OCI-LY3 (cell line): Measurements from ENCODE around the gene TNFRSF6B.
"Not testable (repeated sequence)": the region's sequence is repeated elsewhere in the genome, so short reads cannot be mapped to it uniquely, and the experiment has no call there.

Source experiments
- H2AFZ ChIP-seq: fragments of 200-600, 300-600 bp; shearing (Covaris generic); 2 replicates; pipeline ENCODE4 v1.6.0; 2014; ENCODE audit warnings: antibody characterized with exemption, low read depth, low read length
- H3K27ac ChIP-seq: fragments of 200-600, 300-600 bp; sonication (generic); 2 replicates; pipeline ENCODE4 v1.5.1; 2014; ENCODE audit warnings: mild to moderate bottlenecking, low read length, moderate library complexity, mixed read lengths
- H3K27me3 ChIP-seq: fragments of 200-600, 300-600 bp; sonication (generic); 2 replicates; pipeline ENCODE4 v1.6.1; 2014; ENCODE audit warnings: low read depth, low read length, mixed read lengths
- H3K36me3 ChIP-seq: fragments of 200-600, 300-600 bp; sonication (generic); replicated peaks from 2 replicates; pipeline ENCODE3; 2014; ENCODE audit warnings: low read depth, low read length, mixed read lengths
- H3K4me1 ChIP-seq: fragments of 300-600, 200-600 bp; sonication (generic); 2 replicates; pipeline ENCODE4 v1.6.1; 2014; ENCODE audit warnings: low read length, mixed read lengths
- H3K4me2 ChIP-seq: fragments of 200-600, 300-600 bp; sonication (generic); 2 replicates; pipeline ENCODE4 v1.6.1; 2014; ENCODE audit warnings: low read length, mixed read lengths
- H3K4me3 ChIP-seq: fragments of 300-600, 200-600 bp; sonication (generic); 2 replicates; pipeline ENCODE4 v1.5.1; 2014; ENCODE audit warnings: antibody characterized with exemption, mild to moderate bottlenecking, low read length, moderate library complexity
- H3K79me2 ChIP-seq: fragments of 300-600, 200-600 bp; shearing (Covaris generic); 2 replicates; pipeline ENCODE4 v1.6.1; 2014; ENCODE audit warnings: mild to moderate bottlenecking, low read length, mixed read lengths
- H3K9ac ChIP-seq: fragments of 300-600, 200-600 bp; shearing (Covaris generic); 2 replicates; pipeline ENCODE4 v1.6.0; 2014; ENCODE audit warnings: mild to moderate bottlenecking, low read length, moderate library complexity
- H3K9me3 ChIP-seq: fragments of 200-600, 300-600 bp; shearing (Covaris generic); 2 replicates; pipeline ENCODE4 v1.6.1; 2014; ENCODE audit warnings: low read length, mixed read lengths; ENCODE audit not compliant: insufficient read depth
- H4K20me1 ChIP-seq: fragments of 200-600, 300-600 bp; sonication (generic); 2 replicates; pipeline ENCODE4 v1.6.1; 2016; ENCODE audit warnings: low read length, mixed read lengths; ENCODE audit not compliant: insufficient read depth
- CTCF ChIP-seq: fragments of 200-600, 300-600 bp; sonication (generic); IDR thresholded peaks from 2 replicates; pipeline ENCODE4 v1.5.1; 2014; ENCODE audit warnings: antibody characterized with exemption, low read length, low read depth
- EZH2phosphoT487 ChIP-seq: fragments of 200-600 bp; shearing (Covaris generic); IDR thresholded peaks from 2 replicates; pipeline ENCODE4 v1.6.1; 2018; ENCODE audit warnings: antibody characterized with exemption, mixed run types, low read depth

TNFRSF6B gene

GRCh38 chr20:63711085-63711645 lies 14.7 kb downstream of the TNFRSF6B start:
- Histone ChIP-seq H2AFZ (no peak overlapping the region), H3K4me1 (peaks cover 21% of the 10 kb centered on the region), H3K4me2 (no peak overlapping the region), H3K27me3 (no peaks in the 10 kb centered on the region), H3K9ac (no peak overlapping the region), H3K4me3 (no peak overlapping the region), H3K36me3 (peaks cover 57% of the 10 kb centered on the region), H3K27ac (no peak overlapping the region), H3K9me3 (peaks cover 2% of the 10 kb centered on the region; the same call in 1 of the 2 replicates), H3K79me2 (peaks cover 91% of the 10 kb centered on the region), H4K20me1 (0 out of 2 replicates have a peak, but pooled peaks cover 4% of the 10 kb centered on the region)
- TF ChIP-seq CTCF (no peak), EZH2phosphoT487 (no peak)

- H3K9ac ChIP-seq, result no peak overlapping the region
- H3K79me2 ChIP-seq, result peaks cover 91% of the 10 kb centered on the region
- H3K9me3 ChIP-seq, result peaks cover 2% of the 10 kb centered on the region; the same call in 1 of the 2 replicates
- H3K27me3 ChIP-seq, result no peaks in the 10 kb centered on the region
- peaks cover 18% of the 10 kb centered on the region for H3K4me1 ChIP-seq
- peaks cover 59% of the 10 kb centered on the region for H3K36me3 ChIP-seq
- no peak overlapping the region for H3K4me2 ChIP-seq
- no peaks in the 10 kb centered on the region for H4K20me1 ChIP-seq
- TF ChIP-seq EZH2phosphoT487 (no peak), CTCF (no peak)
- no peak overlapping the region for H3K4me3 ChIP-seq
- H3K27ac ChIP-seq, result no peak overlapping the region
- H2AFZ ChIP-seq, result no peak overlapping the region
Observed at GRCh38 chr20:63712191-63712590, 15.7 kb downstream of the TNFRSF6B start.

- TF ChIP-seq EZH2phosphoT487, result no peak
- TF ChIP-seq CTCF, result no peak
- Histone ChIP-seq H3K9ac (no peak overlapping the region), H3K9me3 (peaks cover 8% of the 10 kb centered on the region; the same call in 1 of the 2 replicates), H3K36me3 (peaks cover 68% of the 10 kb centered on the region), H3K4me1 (peaks cover 8% of the 10 kb centered on the region; the same call in 1 of the 2 replicates), H3K27me3 (no peaks in the 10 kb centered on the region), H2AFZ (no peak overlapping the region), H3K79me2 (peaks cover 85% of the 10 kb centered on the region), H4K20me1 (no peaks in the 10 kb centered on the region), H3K4me2 (no peak overlapping the region), H3K4me3 (no peak overlapping the region), H3K27ac (no peak overlapping the region)
Observed at GRCh38 chr20:63714858-63715257, 18.4 kb downstream of the TNFRSF6B start.

- Histone ChIP-seq H3K4me3 (no peak overlapping the region), H3K4me1 (peaks cover 8% of the 10 kb centered on the region; the same call in 1 of the 2 replicates), H3K27ac (no peak overlapping the region), H3K4me2 (no peak overlapping the region), H3K36me3 (peaks cover 47% of the 10 kb centered on the region), H3K9ac (no peak overlapping the region), H3K79me2 (peaks cover 52% of the 10 kb centered on the region), H2AFZ (no peak overlapping the region), H4K20me1 (no peaks in the 10 kb centered on the region), H3K9me3 (peaks cover 8% of the 10 kb centered on the region; the same call in 1 of the 2 replicates), H3K27me3 (no peaks in the 10 kb centered on the region)
- TF ChIP-seq CTCF, result no peak
- no peak for TF ChIP-seq EZH2phosphoT487
Observed at GRCh38 chr20:63718996-63719395, 22.5 kb downstream of the TNFRSF6B start.

- H4K20me1 ChIP-seq, H3K4me2 ChIP-seq, H3K4me3 ChIP-seq, H3K27me3 ChIP-seq, H2AFZ ChIP-seq, H3K27ac ChIP-seq, H3K9ac ChIP-seq: not testable (repeated sequence)
- peaks cover 49% of the 10 kb centered on the region for H3K36me3 ChIP-seq
- peaks cover 26% of the 10 kb centered on the region for H3K79me2 ChIP-seq
- H3K9me3 ChIP-seq, result peaks cover 18% of the 10 kb centered on the region
- H3K4me1 ChIP-seq, result peaks cover 15% of the 10 kb centered on the region
Observed at GRCh38 chr20:63722967-63723622, 26.6 kb downstream of the TNFRSF6B start.

GRCh38 chr20:63730189-63730733 lies 33.8 kb downstream of the TNFRSF6B start:
- H3K79me2 ChIP-seq, result peaks cover 27% of the 10 kb centered on the region
- H3K4me2 ChIP-seq, result peak overlapping the region; percentile 58

More at GRCh38 chr20:63730189-63730733, 33.8 kb downstream of the TNFRSF6B start:
- Histone ChIP-seq H3K4me3 (peak overlapping the region; percentile 44), H3K27ac (peak overlapping the region; percentile 99), H3K9ac (peak overlapping the region; percentile 76), H3K9me3 (peaks cover 11% of the 10 kb centered on the region), H3K4me1 (peaks cover 57% of the 10 kb centered on the region), H3K36me3 (peaks cover 50% of the 10 kb centered on the region)
- H4K20me1 ChIP-seq, H3K27me3 ChIP-seq, H2AFZ ChIP-seq: not testable (repeated sequence)
